GM10266 (cell line): ENCODE results near the gene C4BPB.
"Not testable (repeated sequence)": the region's sequence is repeated elsewhere in the genome, so short reads cannot be mapped to it uniquely, and the experiment has no call there.

Experiments
- DNase-seq: peaks from one replicate; pipeline ENCODE4 v3.0.0; 2012; ENCODE audit errors: extremely low spot score
- CTCF ChIP-seq: IDR thresholded peaks from 2 replicates; pipeline ENCODE4 v1.5.1; 2012; ENCODE audit warnings: mild to moderate bottlenecking, low read depth; ENCODE audit not compliant: control insufficient read depth, insufficient read depth; ENCODE audit errors: missing control alignments

Gene C4BPB

GRCh38 chr1:207088701-207089626 is at the start of gene C4BPB:
Gene C4BPB, plus strand, starts transcription at chr1:207088860. Its CDS starts 672 bp downstream, at chr1:207089532.
- no peak for TF ChIP-seq CTCF
- DNase-seq, result peak; percentile 13

- TF ChIP-seq CTCF, result no peak
- DNase-seq, result no peak
Measured at GRCh38 chr1:207039380-207040180, 49.1 kb upstream of the C4BPB start.

GRCh38 chr1:207040181-207040533 is 48.5 kb upstream of the C4BPB start:
- no peak for DNase-seq
- TF ChIP-seq CTCF, result no peak

- not testable (repeated sequence) for DNase-seq
Measured at GRCh38 chr1:207041397-207041796, 47.3 kb upstream of the C4BPB start.

- no peak for TF ChIP-seq CTCF
- no peak for DNase-seq
Measured at GRCh38 chr1:207045453-207045852, 43.2 kb upstream of the C4BPB start.

- no peak for DNase-seq
- TF ChIP-seq CTCF, result no peak
Measured at GRCh38 chr1:207047505-207047904, 41.2 kb upstream of the C4BPB start.

- no peak for TF ChIP-seq CTCF
- no peak for DNase-seq
Measured at GRCh38 chr1:207048041-207048440, 40.6 kb upstream of the C4BPB start.
